ENCODE measurements around the gene EPHA6.

Gene EPHA6

GRCh38 chr3:97105989-97106651 is 291.7 kb downstream of the EPHA6 start:
- no peak for TF ChIP-seq CTCF (IDR thresholded peaks at IDR 0.05; ENCODE audit: borderline replicate concordance, insufficient read depth, low read depth, low read length)
- no peak overlapping the region for H3K4me3 ChIP-seq (ENCODE audit: low read depth, low read length)

DNA sequence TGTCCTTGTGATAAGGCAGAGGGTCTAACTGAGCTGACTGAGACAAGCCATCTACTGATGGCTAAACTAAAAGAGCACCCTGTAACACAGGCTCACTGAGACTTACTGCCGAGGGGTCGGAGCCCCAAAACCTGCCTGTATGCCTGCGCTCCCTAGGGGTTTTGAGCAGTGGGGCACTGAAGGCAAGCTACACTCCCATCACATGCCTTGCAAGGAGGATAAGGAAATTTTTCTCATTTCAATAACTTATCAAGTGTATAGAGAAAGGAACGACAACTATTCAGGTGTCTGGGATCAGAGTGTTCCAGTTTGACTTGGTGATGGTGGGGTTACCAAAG is 292.2 kb downstream of the EPHA6 start:
- no peak for TF ChIP-seq CTCF (IDR thresholded peaks at IDR 0.05; ENCODE audit: borderline replicate concordance, insufficient read depth, low read depth, low read length)
- no peak overlapping the region for H3K4me3 ChIP-seq (ENCODE audit: low read depth, low read length)

- H3K4me3 ChIP-seq (ENCODE audit: low read depth, low read length), result no peak overlapping the region
- TF ChIP-seq CTCF (IDR thresholded peaks at IDR 0.05; ENCODE audit: borderline replicate concordance, insufficient read depth, low read depth, low read length), result no peak
Measured at GRCh38 chr3:97108136-97108535, 293.7 kb downstream of the EPHA6 start.

GRCh38 chr3:97111244-97111643 is 296.9 kb downstream of the EPHA6 start:
- no peak overlapping the region for H3K4me3 ChIP-seq (ENCODE audit: low read depth, low read length)
- TF ChIP-seq CTCF (IDR thresholded peaks at IDR 0.05; ENCODE audit: borderline replicate concordance, insufficient read depth, low read depth, low read length), result no peak

DNA sequence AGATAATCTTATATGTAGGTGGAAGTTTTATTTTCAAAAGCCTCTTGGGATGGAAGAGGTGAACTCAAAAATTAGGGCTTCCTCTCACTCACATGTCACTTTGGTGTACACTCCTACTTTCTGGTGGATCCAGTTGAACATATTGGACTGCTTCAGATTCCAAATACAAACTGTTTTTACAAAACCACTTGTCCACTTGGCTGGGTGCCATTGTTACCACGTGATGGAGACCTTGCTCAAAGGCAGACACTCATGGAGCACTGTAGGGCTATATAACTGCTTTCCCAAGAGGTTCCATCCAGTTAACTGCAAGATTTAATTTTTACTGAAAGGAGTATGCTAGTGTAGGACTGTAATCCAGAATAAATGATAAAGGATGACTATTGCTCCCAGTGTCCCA is 307.0 kb downstream of the EPHA6 start:
- H3K4me3 ChIP-seq (ENCODE audit: low read depth, low read length), result no peak overlapping the region
- TF ChIP-seq CTCF (IDR thresholded peaks at IDR 0.05; ENCODE audit: borderline replicate concordance, insufficient read depth, low read depth, low read length), result no peak

GRCh38 chr3:97125902-97126499 is 311.6 kb downstream of the EPHA6 start:
- no peak for TF ChIP-seq CTCF (IDR thresholded peaks at IDR 0.05; ENCODE audit: borderline replicate concordance, insufficient read depth, low read depth, low read length)
- no peak overlapping the region for H3K4me3 ChIP-seq (ENCODE audit: low read depth, low read length)

DNA sequence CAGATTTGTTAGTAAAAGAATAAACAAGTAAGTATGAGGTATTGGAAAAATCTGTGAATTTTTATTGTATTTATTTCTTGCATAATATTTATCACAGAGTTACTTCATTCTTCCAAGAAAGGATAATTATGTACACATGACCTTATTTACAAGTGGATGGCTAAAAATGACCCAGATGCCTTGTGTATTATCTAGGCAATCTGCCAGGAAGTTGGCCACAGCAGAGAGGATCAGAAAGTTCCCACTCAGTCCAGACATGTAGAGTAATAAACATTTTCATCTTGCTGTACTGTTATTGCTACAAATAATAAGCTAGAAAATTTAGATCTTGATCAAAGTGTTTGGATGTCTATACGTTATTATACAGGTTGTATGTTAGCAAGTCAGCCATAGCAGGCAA is 317.1 kb downstream of the EPHA6 start:
- TF ChIP-seq CTCF (IDR thresholded peaks at IDR 0.05; ENCODE audit: borderline replicate concordance, insufficient read depth, low read depth, low read length), result no peak
- H3K4me3 ChIP-seq (ENCODE audit: low read depth, low read length), result no peak overlapping the region

All from GM12875 (cell line).